Measurements from ENCODE around the gene ECI2. TPM values are rescaled to one million over a fixed set of nuclear protein-coding genes. Genes with fewer than 3 reads are reported as not detected.

Gene ECI2
- total and polyA plus RNA-seq, 2 donors (not counting 3 experiments of a cell fraction or from before 2014, with no cell fraction given) = 33.5 to 91.0 TPM

- Histone ChIP-seq H3K9me3 (replicated peaks; ENCODE audit: control insufficient read depth, insufficient read depth, low read length) (no peaks in the 10 kb centered on the region), H3K4me3 (replicated peaks in 1 of 3; ENCODE audit: insufficient read depth in 1 of 3, low read depth in 1 of 3, low read length in 3 of 3) (no peak overlapping the region), H3K4me2 (ENCODE audit: insufficient read depth, low read length) (no peak overlapping the region), H3K9ac (replicated peaks; ENCODE audit: extremely low read depth, insufficient read depth, low read length) (no peak overlapping the region), H3K9me1 (replicated peaks; ENCODE audit: control insufficient read depth, extremely low read depth, insufficient read depth, low read length) (no peaks in the 10 kb centered on the region), H3K27ac (ENCODE audit: insufficient read depth, low read depth, low read length) (no peak overlapping the region), H3K27me3 (ENCODE audit: control insufficient read depth in 2 of 2, insufficient read depth in 2 of 2, low read length in 2 of 2) (no peaks in the 10 kb centered on the region), H3K79me2 (ENCODE audit: control insufficient read depth, insufficient read depth, low read length) (no peaks in the 10 kb centered on the region), H4K20me1 (replicated peaks; ENCODE audit: control insufficient read depth, extremely low read depth, insufficient read depth, low read length) (no peaks in the 10 kb centered on the region), H3K36me3 (ENCODE audit: control insufficient read depth in 2 of 2, extremely low read depth in 1 of 2, insufficient read depth in 2 of 2, low read length in 2 of 2) (no peaks in the 10 kb centered on the region), H3K4me1 (ENCODE audit: control insufficient read depth, extremely low read depth, insufficient read depth, low read length) (no peaks in the 10 kb centered on the region), H2AFZ (ENCODE audit: low read depth, low read length) (no peak overlapping the region)
- no peak for TF ChIP-seq POLR2AphosphoS5 (IDR thresholded peaks at IDR 0.05; ENCODE audit: insufficient read depth, low read depth, low read length)
- TF ChIP-seq EZH2 (IDR thresholded peaks at IDR 0.05; ENCODE audit: borderline replicate concordance, low read depth, low read length, severe bottlenecking) = no peak
- TF ChIP-seq MYC (IDR thresholded peaks at IDR 0.05; ENCODE audit: low read depth, low read length) = no peak
- no peak for TF ChIP-seq GATA2 (IDR thresholded peaks at IDR 0.05; ENCODE audit: insufficient read depth, insufficient read length, low read depth, low read length)
- TF ChIP-seq FOS (IDR thresholded peaks at IDR 0.05; ENCODE audit: borderline replicate concordance, insufficient read depth, low read length) = no peak
- no peak for TF ChIP-seq MAX (IDR thresholded peaks at IDR 0.05; ENCODE audit: insufficient read depth, insufficient read length)
- no peak for TF ChIP-seq JUN (IDR thresholded peaks at IDR 0.05; ENCODE audit: borderline replicate concordance, insufficient read depth, insufficient read length, low read depth)
- TF ChIP-seq CTCF (IDR thresholded peaks at IDR 0.05; ENCODE audit: extremely low read depth in 1 of 2, insufficient read depth in 1 of 2, low read depth in 1 of 2, low read length in 2 of 2) = no peak
- no peak for TF ChIP-seq POLR2A (IDR thresholded peaks at IDR 0.05; ENCODE audit: low read depth, low read length)
- FAIRE-seq (no peak), DNase-seq (ENCODE audit: low read depth, low spot score) (no peak)
- BruUV-seq (replicated peaks) = no TSS peak
- CTCF ChIA-PET = interaction anchor here (1.3 kb wide), 1 partner anchor 9 kb away, joined by 3 read pairs; no protein-coding TSS in a partner anchor
- POLR2A ChIA-PET = no interaction called here
- dilution Hi-C loops (cut with MboI; ENCODE audit: extremely low pct_ligation_motif_present, low sequenced_read_pairs) (no loop called here), intact Hi-C loops (cut with micrococcal nuclease) (no loop called here)
Measured at GRCh38 chr6:4093288-4093687, 42.1 kb downstream of the ECI2 start.
